HepG2 (cell line): ENCODE measurements around the gene RHEBL1. TPM values are rescaled to one million over a fixed set of nuclear protein-coding genes. Genes with fewer than 3 reads are reported as not detected.

Source experiments
- ATAC-seq: fragments of 200-7000 bp; cut with Tn5 transposase; 3 replicates; pipeline ENCODE4 v1.9.1; 2020; ENCODE audit warnings: mild to moderate bottlenecking, moderate library complexity
- BruUV-seq: library from RNA; stranded (reverse); fragments of 400-500 nt; replicated peaks from 2 replicates; lab custom pipeline; 2021; lab: Mats Ljungman, UMichigan
- CTCF ChIA-PET: fragments of 300-600 bp; formaldehyde crosslinking; extraction: SDS; loops from one replicate; lab custom pipeline; 2021; ENCODE audit warnings: low total read pairs, inconsistent platforms, low intra/inter-chr PET ratio; lab: Yijun Ruan, JAX
- POLR2A ChIA-PET: fragments of 350-600 bp; sonication (Branson Sonifier 250); formaldehyde crosslinking; loops from one replicate; lab custom pipeline; 2020; ENCODE audit warnings: antibody characterized with exemption, inconsistent platforms; lab: Yijun Ruan, JAX
- DNase-seq: peaks from one replicate; pipeline ENCODE4 v3.0.0-alpha.2; 2015; ENCODE audit warnings: low spot score
- FAIRE-seq: peaks from 3 replicates; lab custom pipeline; 2011; peaks lifted over from hg19 to GRCh38; lab: Jason Lieb, UNC
- H2AFZ ChIP-seq: one replicate; pipeline ENCODE4 v1.6.1; 2011; ENCODE audit warnings: low read length, inconsistent platforms
- H3K27ac ChIP-seq: fragments of 300-600 bp; 3 replicates; pipeline ENCODE4 v1.8.0; 2011; ENCODE audit warnings: mixed run types, mild to moderate bottlenecking, mixed read lengths, low read length, inconsistent platforms; ENCODE audit not compliant: insufficient read depth; ENCODE audit errors: extremely low read length
- H3K27me3 ChIP-seq, 2 experiments: fragments of 200-600 bp in 1 of 2; 2 replicates in 1 of 2; 3 replicates in 1 of 2; pipeline versions ENCODE4 v1.6.0 to v1.8.0; 2011; ENCODE audit warnings: low read length in 2 of 2, mild to moderate bottlenecking in 2 of 2, moderate library complexity in 2 of 2, inconsistent platforms in 1 of 2; ENCODE audit not compliant: insufficient read depth in 2 of 2, control insufficient read depth in 1 of 2
- H3K36me3 ChIP-seq, 2 experiments: fragments of 200-600 bp in 1 of 2; replicated peaks in 1 of 2; 2 replicates in 1 of 2; 3 replicates in 1 of 2; pipeline versions ENCODE4 v1.5.1 to v1.8.0; 2011; ENCODE audit warnings: low read length in 2 of 2, inconsistent platforms in 1 of 2; ENCODE audit not compliant: insufficient read depth in 2 of 2, control insufficient read depth in 1 of 2
- H3K4me1 ChIP-seq: 2 replicates; pipeline ENCODE4 v1.5.1; 2012; ENCODE audit warnings: low read length, inconsistent platforms; ENCODE audit not compliant: insufficient read depth
- H3K4me2 ChIP-seq: 2 replicates; pipeline ENCODE4 v1.6.0; 2011; ENCODE audit warnings: low read depth, low read length, inconsistent platforms
- H3K4me3 ChIP-seq, 3 experiments: fragments of 200-600 bp in 1 of 3; sonication (generic), shearing (Covaris generic) in 1 of 3; replicated peaks in 1 of 3; 2 replicates each; pipeline ENCODE4 v1.5.1; 2011 to 2016; ENCODE audit warnings: low read length in 3 of 3, inconsistent platforms in 2 of 3, low read depth in 2 of 3, mild to moderate bottlenecking in 2 of 3, control low read depth in 1 of 3, mixed read lengths in 1 of 3; ENCODE audit not compliant: insufficient read depth in 1 of 3
- H3K79me2 ChIP-seq: one replicate; pipeline ENCODE4 v1.6.1; 2011; ENCODE audit warnings: low read length, inconsistent platforms; ENCODE audit not compliant: insufficient read depth
- H3K9ac ChIP-seq: 2 replicates; pipeline ENCODE4 v1.6.0; 2011; ENCODE audit warnings: mild to moderate bottlenecking, low read depth, low read length, inconsistent platforms; ENCODE audit not compliant: insufficient read depth
- H3K9me3 ChIP-seq: 2 replicates; pipeline ENCODE4 v1.5.1; 2012; ENCODE audit warnings: mild to moderate bottlenecking, low read length
- H4K20me1 ChIP-seq: 2 replicates; pipeline ENCODE4 v1.6.0; 2011; ENCODE audit warnings: inconsistent platforms, mild to moderate bottlenecking, low read length, moderate library complexity; ENCODE audit not compliant: insufficient read depth
- AGO2 ChIP-seq: fragments of 200-400 bp; formaldehyde crosslinking; optimal IDR thresholded peaks from 2 replicates; pipeline ENCODE3; 2017; ENCODE audit warnings: mild to moderate bottlenecking, low read depth, low read length, moderate library complexity
- CEBPB ChIP-seq: IDR thresholded peaks from 2 replicates; pipeline ENCODE4 v1.6.1; 2011; ENCODE audit warnings: low read depth, low read length, improper control_type of control experiment, borderline replicate concordance
- GATA4 ChIP-seq: sonication (generic); IDR thresholded peaks from 2 replicates; pipeline ENCODE4 v1.6.1; 2016; ENCODE audit warnings: antibody characterized with exemption, low read depth, borderline replicate concordance
- MED8 ChIP-seq: sonication (generic); formaldehyde crosslinking; IDR thresholded peaks from 2 replicates; pipeline ENCODE4 v1.8.1; 2023; ENCODE audit warnings: mild to moderate bottlenecking, missing genetic modification reagents; ENCODE audit not compliant: insufficient replicate concordance
- NCOR1 ChIP-seq: fragments of 200-600 bp; sonication (generic); IDR thresholded peaks from 2 replicates; pipeline ENCODE4 v1.7.0; 2017; ENCODE audit warnings: antibody characterized with exemption, low read length, borderline replicate concordance
- REPIN1 ChIP-seq: sonication (generic); formaldehyde crosslinking; IDR thresholded peaks from 2 replicates; pipeline ENCODE4 v1.8.0; 2022; ENCODE audit warnings: missing genetic modification reagents, low read depth, mild to moderate bottlenecking, borderline replicate concordance
- SSRP1 ChIP-seq: IDR thresholded peaks from 2 replicates; pipeline ENCODE4 v1.6.1; 2016; ENCODE audit warnings: control low read depth
- TARDBP ChIP-seq: sonication (generic); formaldehyde crosslinking; IDR thresholded peaks from 2 replicates; pipeline ENCODE4 v1.8.0; 2022; ENCODE audit warnings: mild to moderate bottlenecking, missing genetic modification reagents
- ZFX ChIP-seq: sonication (generic); formaldehyde crosslinking; IDR thresholded peaks from 2 replicates; pipeline ENCODE4 v1.4.0; 2020; ENCODE audit warnings: mild to moderate bottlenecking, low read depth, missing genetic modification reagents, moderate library complexity
- ZNF569 ChIP-seq: sonication (generic); formaldehyde crosslinking; IDR thresholded peaks from 2 replicates; pipeline ENCODE4 v1.5.0; 2020; ENCODE audit warnings: mild to moderate bottlenecking, missing genetic modification reagents, moderate library complexity, borderline replicate concordance
- ZNF605 ChIP-seq: sonication (generic); formaldehyde crosslinking; IDR thresholded peaks from 2 replicates; pipeline ENCODE4 v1.8.0; 2022; ENCODE audit warnings: mild to moderate bottlenecking, missing genetic modification reagents
- WGBS: methylation state at CpG from one replicate; pipeline ENCODE4 v1.1.6; 2017; ENCODE audit warnings: low lambda C conversion rate; 5-methylcytosine and 5-hydroxymethylcytosine counted together
- in situ Hi-C: cut with HindIII; loops from 2 replicates; pipeline ENCODE4 v1.10.0; 2017; ENCODE audit warnings: low pct_unique_long_range_greater_than_20kb; ENCODE audit not compliant: extremely low pct_ligation_motif_present
- intact Hi-C: fragments of 100-400 bp; cut with micrococcal nuclease; formaldehyde crosslinking; loops from one replicate; pipeline ENCODE4 v1.10.0; 2022; ENCODE audit not compliant: unreplicated experiment
- polyA plus RNA-seq, 8 experiments: library from polyadenylated mRNA; depleted of rRNA in 3 of 8; stranded (reverse) in 7 of 8; unstranded in 1 of 8; fragments of >200 nt; fragmentation: Illumina TruSeq in 4 of 8; extraction: Trizol in 4 of 8; gene quantifications; 2 replicates each; pipeline versions ENCODE4 v1.2.1 to v1.2.3, GENCODE V29; 2011 to 2016; ENCODE audit warnings: low read depth in 4 of 8, missing spikeins in 1 of 8, mixed read lengths in 1 of 8; ENCODE audit not compliant: insufficient read depth in 1 of 8
- total RNA-seq, 5 experiments: library from RNA; depleted of rRNA; stranded (reverse); fragments of >200 nt; fragmentation: Illumina TruSeq; extraction: Trizol; gene quantifications; 2 replicates each; pipeline ENCODE4 v1.2.3, GENCODE V29; 2016; ENCODE audit warnings: low read depth in 1 of 5

RHEBL1 gene
- total and polyA plus RNA-seq, 2 of the 13 experiments (the other 11 are each of a cell fraction or from before 2014, with no cell fraction given) = 1.4 to 2.5 TPM

DNA sequence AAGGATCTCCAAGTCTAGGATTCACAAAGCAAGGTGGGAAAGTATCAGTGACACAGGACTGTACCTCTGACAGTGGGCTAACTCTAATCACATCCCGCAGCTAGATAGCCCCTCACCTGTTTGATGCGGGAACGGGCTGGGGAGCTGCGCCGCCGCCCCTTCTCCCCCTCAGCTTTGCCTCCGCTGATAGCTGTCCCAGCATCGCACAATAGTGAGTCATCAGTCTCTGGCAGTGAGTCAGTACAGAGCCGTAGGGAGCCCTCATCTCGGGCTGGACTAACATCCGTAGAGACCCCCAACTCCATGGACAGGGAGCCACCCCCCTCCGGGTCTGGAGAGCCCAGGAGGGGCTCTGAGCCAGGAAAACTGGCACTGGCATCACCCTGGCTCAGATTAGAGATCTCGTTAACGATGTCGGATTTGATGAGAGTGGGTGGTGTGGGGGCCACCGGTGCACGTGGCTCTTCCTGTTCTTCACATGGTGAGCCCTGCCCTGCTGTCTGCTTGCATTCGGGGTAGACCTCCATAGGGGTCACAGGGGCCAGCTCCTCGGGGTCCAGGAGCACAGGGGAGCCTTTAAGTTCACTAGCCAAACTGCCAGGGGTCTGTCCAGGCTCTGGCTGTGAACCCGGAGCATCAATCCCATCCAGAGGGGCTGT lies 20.1 kb downstream of the RHEBL1 start:
- intact Hi-C loops (no loop called here), in situ Hi-C loops (no loop called here)
- H3K4me3 ChIP-seq = no peak overlapping the region
- peaks cover 14% of the 10 kb centered on the region; the same call in 1 of the 2 replicates for H4K20me1 ChIP-seq
- ATAC-seq (no peak), FAIRE-seq (no peak), DNase-seq (no peak)
- ChIA-PET CTCF (no interaction called here), POLR2A (no interaction called here)
- 98% methylated on average over 13 of the region's 20 CpGs for WGBS
- no peak overlapping the region for H2AFZ ChIP-seq
- H3K9me3 ChIP-seq = no peaks in the 10 kb centered on the region
- TF ChIP-seq AGO2 (peak; percentile 75), SSRP1 (no peak)
- H3K27me3 ChIP-seq = no peaks in the 10 kb centered on the region
- BruUV-seq = no TSS peak
- H3K4me2 ChIP-seq = no peak overlapping the region
- H3K27ac ChIP-seq = no peak overlapping the region
- H3K4me1 ChIP-seq = no peaks in the 10 kb centered on the region
- peaks cover 2% of the 10 kb centered on the region for H3K79me2 ChIP-seq
- peaks cover 73 to 96% of the 10 kb centered on the region in 2 experiments for H3K36me3 ChIP-seq
- no peak overlapping the region for H3K9ac ChIP-seq

DNA sequence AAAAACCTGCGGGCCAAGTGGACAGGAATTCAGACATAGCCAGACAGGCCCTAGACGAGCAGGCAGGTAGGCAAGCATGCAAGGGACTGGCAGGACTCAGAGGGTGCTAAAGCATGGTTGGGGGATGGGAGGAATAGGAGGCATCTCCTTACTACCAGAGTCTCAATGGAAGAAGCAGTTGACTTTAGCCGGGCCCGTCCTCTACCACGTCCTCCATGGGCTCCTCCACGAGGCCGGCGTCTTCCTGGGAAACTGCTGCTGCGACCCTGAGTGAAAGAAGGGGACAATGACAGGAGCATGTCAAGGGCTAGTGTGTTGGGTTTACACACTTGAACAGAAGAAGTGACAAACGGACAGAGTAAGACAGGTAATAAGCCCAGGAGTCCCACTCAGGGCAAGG lies 20.8 kb downstream of the RHEBL1 start:
- Histone ChIP-seq H3K4me2 (no peak overlapping the region), H3K9me3 (no peaks in the 10 kb centered on the region), H3K36me3 (peaks cover 71 to 96% of the 10 kb centered on the region in 2 experiments), H3K4me3 (no peak overlapping the region), H3K4me1 (no peaks in the 10 kb centered on the region), H3K27me3 (no peaks in the 10 kb centered on the region), H3K9ac (no peak overlapping the region)
- ATAC-seq = no peak
- CTCF ChIA-PET = no interaction called here
- no TSS peak for BruUV-seq
- TF ChIP-seq GATA4 (no peak), ZFX (no peak), ZNF605 (CRISPR knock-in tag) (no peak), TARDBP (CRISPR knock-in tag) (no peak), MED8 (CRISPR knock-in tag) (no peak), CEBPB (no peak), REPIN1 (CRISPR knock-in tag) (no peak), NCOR1 (no peak), ZNF569 (CRISPR knock-in tag) (no peak), AGO2 (no peak)
- TF ChIP-seq, all 625 proteins: peak for 0
- POLR2A ChIA-PET = interaction anchor here (1.2 kb wide), 1 partner anchor 81 kb away, joined by 3 read pairs; no protein-coding TSS in a partner anchor
- in situ Hi-C loops = no loop called here
- WGBS = 98% methylated on average over 10 of the region's 10 CpGs
- intact Hi-C loops = no loop called here
- no peak overlapping the region for H2AFZ ChIP-seq
- peaks cover 8% of the 10 kb centered on the region; the same call in 1 of the 2 replicates for H4K20me1 ChIP-seq
- FAIRE-seq (no peak), DNase-seq (no peak)
- H3K79me2 ChIP-seq = no peaks in the 10 kb centered on the region
- no peak overlapping the region for H3K27ac ChIP-seq
